GM19372 (cell line): Measurements from ENCODE around the gene WARS2.
A peak's percentile ranks its signal among the peaks of the same experiment; 100 is the strongest.
"Not testable (repeated sequence)": the region's sequence is repeated elsewhere in the genome, so short reads cannot be mapped to it uniquely, and the experiment has no call there.

ENCODE experiments used
- ATAC-seq: cut with Tn5 transposase; IDR thresholded peaks from one replicate; pipeline ENCODE4 v1.9.1; 2021; ENCODE audit warnings: mild to moderate bottlenecking, low read depth, moderate library complexity; ENCODE audit not compliant: unreplicated experiment

WARS2 gene

GRCh38 chr1:119140177-119141019 is at the start of gene WARS2:
Gene WARS2, minus strand, starts transcription at chr1:119140653. Its CDS starts 9 bp downstream, at chr1:119140644.
- ATAC-seq: peak; percentile 92

GRCh38 chr1:119188926-119189325 is 48.5 kb upstream of the WARS2 start:
- ATAC-seq: no peak

GRCh38 chr1:119187416-119187815 is 47.0 kb upstream of the WARS2 start:
- ATAC-seq: no peak

GRCh38 chr1:119186471-119186870 is 46.0 kb upstream of the WARS2 start:
- ATAC-seq: no peak

GRCh38 chr1:119184972-119185371 is 44.5 kb upstream of the WARS2 start:
- no peak for ATAC-seq

- no peak for ATAC-seq
These were observed 40.8 kb upstream of the WARS2 start for GRCh38 chr1:119181218-119181617.

- ATAC-seq: no peak
These were observed 38.6 kb upstream of the WARS2 start for GRCh38 chr1:119179051-119179450.

- ATAC-seq: not testable (repeated sequence)
These were observed 32.5 kb upstream of the WARS2 start for GRCh38 chr1:119172927-119173326.

GRCh38 chr1:119171381-119172010 is 31.0 kb upstream of the WARS2 start:
- not testable (repeated sequence) for ATAC-seq

GRCh38 chr1:119163396-119163795 is 22.9 kb upstream of the WARS2 start:
- no peak for ATAC-seq

GRCh38 chr1:119160866-119161265 is 20.4 kb upstream of the WARS2 start:
- ATAC-seq: no peak

- no peak for ATAC-seq
These were observed 20.0 kb upstream of the WARS2 start for GRCh38 chr1:119160409-119160808.

- ATAC-seq: no peak
These were observed 19.5 kb upstream of the WARS2 start for GRCh38 chr1:119159966-119160365.

GRCh38 chr1:119159111-119159510 is 18.7 kb upstream of the WARS2 start:
- no peak for ATAC-seq

- ATAC-seq: not testable (repeated sequence)
These were observed 16.3 kb upstream of the WARS2 start for GRCh38 chr1:119156761-119157160.

- not testable (repeated sequence) for ATAC-seq
These were observed 14.6 kb upstream of the WARS2 start for GRCh38 chr1:119155069-119155468.

- ATAC-seq: no peak
These were observed 9.7 kb upstream of the WARS2 start for GRCh38 chr1:119150150-119150549.

GRCh38 chr1:119147661-119148090 is 7.2 kb upstream of the WARS2 start:
- ATAC-seq: no peak

- ATAC-seq: no peak
These were observed 6.0 kb upstream of the WARS2 start for GRCh38 chr1:119146466-119146865.

GRCh38 chr1:119144813-119145212 is 4.4 kb upstream of the WARS2 start:
- ATAC-seq: no peak

GRCh38 chr1:119143706-119144105 is 3.3 kb upstream of the WARS2 start:
- ATAC-seq: no peak

GRCh38 chr1:119141660-119142059 is 1.2 kb upstream of the WARS2 start:
- ATAC-seq: no peak
